RWPE2 (cell line): Measurements from ENCODE around the gene ETNK2.
A peak's percentile ranks its signal among the peaks of the same experiment; 100 is the strongest.

Source experiments
- ATAC-seq: fragments of 200-7000 bp; cut with Tn5 transposase; 3 replicates; pipeline ENCODE4 v1.9.1; 2021; ENCODE audit warnings: low read depth
- DNase-seq: peaks from one replicate; pipeline ENCODE4 v3.0.0-alpha.2; 2020; ENCODE audit warnings: low spot score
- H3K27ac ChIP-seq: fragments of 450-650 bp; 2 replicates; pipeline ENCODE4 v1.5.1; 2017; ENCODE audit warnings: mild to moderate bottlenecking; ENCODE audit not compliant: poor library complexity, severe bottlenecking
- H3K27me3 ChIP-seq: fragments of 250-450 bp; sonication (Bioruptor Pico); 2 replicates; pipeline ENCODE4 v1.5.1; 2021; ENCODE audit warnings: mild to moderate bottlenecking, moderate library complexity; ENCODE audit not compliant: insufficient read depth, poor library complexity, severe bottlenecking
- H3K36me3 ChIP-seq: fragments of 250-450 bp; sonication (Bioruptor Pico); 2 replicates; pipeline ENCODE4 v1.5.1; 2020; ENCODE audit warnings: low read depth, mild to moderate bottlenecking, moderate library complexity
- H3K4me1 ChIP-seq: fragments of 250-450 bp; sonication (Bioruptor Pico); 2 replicates; pipeline ENCODE4 v1.5.1; 2021; ENCODE audit warnings: mild to moderate bottlenecking, moderate library complexity; ENCODE audit not compliant: insufficient read depth, poor library complexity, severe bottlenecking
- H3K4me3 ChIP-seq: fragments of 250-450 bp; sonication (Bioruptor Pico); 2 replicates; pipeline ENCODE4 v1.5.1; 2021; ENCODE audit warnings: mild to moderate bottlenecking, moderate library complexity; ENCODE audit not compliant: severe bottlenecking
- H3K9me3 ChIP-seq: fragments of 250-450 bp; sonication (Bioruptor Pico); 2 replicates; pipeline ENCODE4 v1.5.1; 2021; ENCODE audit warnings: mild to moderate bottlenecking, moderate library complexity; ENCODE audit not compliant: severe bottlenecking
- TF ChIP-seq, protein P1 (sequence below): fragments of 450-650 bp; IDR thresholded peaks from one replicate; pipeline ENCODE4 v1.5.1; 2017; ENCODE audit warnings: mild to moderate bottlenecking, moderate library complexity; ENCODE audit not compliant: poor library complexity, severe bottlenecking

ETNK2 gene

DNA sequence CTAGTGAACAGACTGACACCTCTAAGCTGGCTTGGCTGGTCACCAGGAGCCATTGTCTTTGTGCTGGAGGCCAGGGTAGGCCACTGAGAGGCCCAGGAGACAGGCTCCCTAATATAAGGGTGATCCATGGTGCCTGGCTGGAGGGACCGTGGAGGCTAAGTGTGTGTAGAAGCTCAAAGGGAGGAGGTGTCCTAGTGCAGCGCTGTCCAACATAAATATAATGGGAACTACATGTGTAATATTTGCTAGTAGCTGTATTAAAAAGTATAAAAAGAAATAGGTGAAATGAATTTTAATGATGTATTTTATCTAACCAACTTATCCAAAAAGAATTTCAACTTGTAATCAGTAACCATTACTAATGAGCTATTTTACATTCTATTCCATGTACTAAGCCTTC is 44.0 kb downstream of the ETNK2 start:
- DNase-seq (no peak), ATAC-seq (no peak)
- no peaks in the 10 kb centered on the region for H3K9me3 ChIP-seq
- no peak overlapping the region for H3K4me3 ChIP-seq
- TF ChIP-seq, protein P1, sequence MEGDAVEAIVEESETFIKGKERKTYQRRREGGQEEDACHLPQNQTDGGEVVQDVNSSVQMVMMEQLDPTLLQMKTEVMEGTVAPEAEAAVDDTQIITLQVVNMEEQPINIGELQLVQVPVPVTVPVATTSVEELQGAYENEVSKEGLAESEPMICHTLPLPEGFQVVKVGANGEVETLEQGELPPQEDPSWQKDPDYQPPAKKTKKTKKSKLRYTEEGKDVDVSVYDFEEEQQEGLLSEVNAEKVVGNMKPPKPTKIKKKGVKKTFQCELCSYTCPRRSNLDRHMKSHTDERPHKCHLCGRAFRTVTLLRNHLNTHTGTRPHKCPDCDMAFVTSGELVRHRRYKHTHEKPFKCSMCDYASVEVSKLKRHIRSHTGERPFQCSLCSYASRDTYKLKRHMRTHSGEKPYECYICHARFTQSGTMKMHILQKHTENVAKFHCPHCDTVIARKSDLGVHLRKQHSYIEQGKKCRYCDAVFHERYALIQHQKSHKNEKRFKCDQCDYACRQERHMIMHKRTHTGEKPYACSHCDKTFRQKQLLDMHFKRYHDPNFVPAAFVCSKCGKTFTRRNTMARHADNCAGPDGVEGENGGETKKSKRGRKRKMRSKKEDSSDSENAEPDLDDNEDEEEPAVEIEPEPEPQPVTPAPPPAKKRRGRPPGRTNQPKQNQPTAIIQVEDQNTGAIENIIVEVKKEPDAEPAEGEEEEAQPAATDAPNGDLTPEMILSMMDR = no peak
- H3K36me3 ChIP-seq = no peaks in the 10 kb centered on the region
- peaks cover 22% of the 10 kb centered on the region for H3K4me1 ChIP-seq
- H3K27ac ChIP-seq = no peak overlapping the region
- H3K27me3 ChIP-seq = no peaks in the 10 kb centered on the region

DNA sequence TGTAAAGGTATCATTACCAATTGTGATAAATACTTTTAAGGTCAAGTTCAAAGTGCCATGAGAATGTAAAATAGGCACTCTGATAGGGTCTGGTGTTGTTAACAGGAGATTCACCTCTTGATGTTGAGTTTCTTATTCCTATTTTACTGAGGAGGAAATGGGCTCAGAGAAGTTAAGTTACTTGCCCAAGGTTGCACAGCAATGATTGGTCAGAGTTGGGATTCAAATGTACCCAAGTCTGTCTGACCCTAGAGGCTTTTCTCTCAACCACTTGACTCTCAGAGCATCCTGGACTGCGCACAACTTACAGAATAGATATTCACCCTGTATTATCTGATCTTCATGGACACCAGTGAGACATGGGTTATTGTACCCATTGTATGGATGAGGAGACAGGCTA is 45.0 kb downstream of the ETNK2 start:
- Histone ChIP-seq H3K27ac (no peak overlapping the region), H3K27me3 (no peaks in the 10 kb centered on the region), H3K9me3 (no peaks in the 10 kb centered on the region), H3K4me1 (peaks cover 32% of the 10 kb centered on the region), H3K36me3 (no peaks in the 10 kb centered on the region), H3K4me3 (no peak overlapping the region)
- ATAC-seq (no peak), DNase-seq (no peak)
- TF ChIP-seq, protein P1 = no peak

DNA sequence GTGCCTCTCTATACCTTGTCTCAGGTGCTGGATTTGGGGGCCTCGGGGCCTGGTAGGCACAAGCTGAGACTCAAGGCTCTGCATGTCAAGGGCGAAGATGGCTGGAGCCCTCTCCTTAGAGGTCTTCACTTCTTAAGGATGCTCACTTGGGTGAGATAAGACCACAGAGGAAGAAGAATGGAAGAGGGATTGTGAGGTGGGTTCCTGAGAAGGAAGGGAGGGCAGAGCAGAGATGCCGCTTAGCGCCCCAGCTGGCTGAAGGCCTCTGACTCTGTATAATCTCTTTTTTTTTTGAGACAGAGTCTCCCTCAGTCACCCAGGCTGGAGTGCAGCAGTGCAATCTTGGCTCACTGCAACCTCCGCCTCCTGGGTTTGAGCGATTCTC is 46.7 kb downstream of the ETNK2 start:
- Histone ChIP-seq H3K4me1 (peaks cover 33% of the 10 kb centered on the region), H3K27me3 (no peaks in the 10 kb centered on the region), H3K36me3 (no peaks in the 10 kb centered on the region), H3K27ac (peak overlapping the region; percentile 84), H3K9me3 (no peaks in the 10 kb centered on the region), H3K4me3 (no peak overlapping the region)
- no peak for ATAC-seq
- TF ChIP-seq, protein P1 = no peak
- DNase-seq = no peak

DNA sequence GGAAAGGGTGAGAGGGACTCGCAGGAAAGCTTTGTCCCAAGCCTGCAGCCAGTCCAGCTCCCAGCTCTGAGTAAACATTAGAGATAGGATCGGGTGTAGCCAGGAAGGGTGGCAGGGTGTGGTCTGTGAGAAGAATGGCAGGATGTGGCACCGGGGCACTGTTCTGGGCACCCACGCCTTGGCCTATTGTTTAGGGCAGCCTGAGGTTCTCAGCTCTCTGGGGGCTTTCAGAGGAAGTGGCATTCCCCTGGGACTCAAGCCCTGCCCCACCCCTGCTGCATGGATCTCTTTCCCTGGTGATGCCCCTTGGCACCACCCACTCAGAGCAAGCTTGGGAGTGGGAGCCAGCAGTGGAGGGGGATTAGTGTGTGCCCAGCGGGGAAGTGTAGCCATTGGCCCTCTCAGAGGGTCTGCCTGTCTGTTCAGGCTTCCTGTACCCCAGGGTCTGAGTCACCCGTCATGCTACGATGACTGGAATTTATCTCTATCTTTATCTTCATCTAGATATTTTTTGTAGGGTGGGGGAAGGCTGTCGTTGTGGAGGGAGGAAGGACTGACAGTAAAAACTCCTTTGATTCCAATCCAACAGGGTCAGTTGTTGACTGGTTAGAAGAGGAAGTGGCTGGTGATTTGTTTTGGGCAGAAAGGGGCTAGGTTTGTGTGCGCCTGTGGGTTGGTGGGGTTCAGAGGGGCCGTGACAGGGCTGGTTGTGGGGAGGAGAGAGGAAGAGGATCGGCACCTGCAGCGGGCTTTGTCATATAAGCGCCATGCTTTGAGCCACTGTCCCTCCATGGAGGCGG is 47.3 kb downstream of the ETNK2 start:
- Histone ChIP-seq H3K36me3 (no peaks in the 10 kb centered on the region), H3K4me3 (no peak overlapping the region), H3K27ac (peak overlapping the region; percentile 84), H3K9me3 (no peaks in the 10 kb centered on the region), H3K4me1 (peaks cover 33% of the 10 kb centered on the region), H3K27me3 (no peaks in the 10 kb centered on the region)
- ATAC-seq = peak; percentile 83
- DNase-seq = peak; percentile 76
- TF ChIP-seq, protein P1 = no peak

DNA sequence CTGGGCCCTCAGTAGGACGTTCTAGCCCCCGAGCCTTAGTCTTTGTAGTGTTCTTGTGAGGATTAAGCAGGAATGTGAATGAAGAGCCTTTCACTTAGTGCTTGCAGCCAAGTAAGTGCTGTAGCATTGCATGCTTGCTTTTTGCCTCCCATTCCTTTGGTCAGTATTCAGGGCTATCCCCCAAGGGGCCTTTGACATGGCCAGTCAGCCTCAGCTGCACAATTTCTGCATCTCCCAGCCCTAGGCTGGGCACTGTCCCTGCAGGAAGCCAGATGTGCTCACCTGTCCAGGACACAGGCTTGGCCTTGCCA is 48.5 kb downstream of the ETNK2 start:
- H3K27ac ChIP-seq = peak overlapping the region; percentile 84

More for the DNA sequence above, 48.5 kb downstream of the ETNK2 start:
- peaks cover 33% of the 10 kb centered on the region for H3K4me1 ChIP-seq
- DNase-seq (no peak), ATAC-seq (no peak)
- no peaks in the 10 kb centered on the region for H3K36me3 ChIP-seq
- no peaks in the 10 kb centered on the region for H3K27me3 ChIP-seq
- H3K4me3 ChIP-seq = no peak overlapping the region
- TF ChIP-seq, protein P1 = no peak
- H3K9me3 ChIP-seq = no peaks in the 10 kb centered on the region
